PFSK-1 (cell line): ENCODE data around the gene PSME1.

Experiments
- FOXP2 ChIP-seq: optimal IDR thresholded peaks from 2 replicates; pipeline ENCODE3; 2011; ENCODE audit warnings: borderline replicate concordance, control low read depth, inconsistent platforms; ENCODE audit not compliant: insufficient read depth; ENCODE audit errors: extremely low read length, extremely low read depth
- POLR2AphosphoS5 ChIP-seq: IDR thresholded peaks from 2 replicates; pipeline ENCODE4 v1.6.1; 2012; ENCODE audit warnings: low read depth, mild to moderate bottlenecking, control low read depth, low read length, moderate library complexity
- SIN3A ChIP-seq: IDR thresholded peaks from 2 replicates; pipeline ENCODE4 v1.6.1; 2012; ENCODE audit warnings: mild to moderate bottlenecking, low read length, moderate library complexity, borderline replicate concordance; ENCODE audit not compliant: insufficient read depth
- TAF1 ChIP-seq: IDR thresholded peaks from 2 replicates; pipeline ENCODE4 v1.6.1; 2012; ENCODE audit warnings: low read length, control low read depth, borderline replicate concordance; ENCODE audit not compliant: insufficient read depth
- TF ChIP-seq, protein P1 (sequence below), 2 experiments: IDR thresholded peaks; 2 replicates each; pipeline versions ENCODE4 v1.6.1 to v1.8.0; 2011 to 2012; ENCODE audit warnings: low read depth in 2 of 2, low read length in 2 of 2, control low read depth in 1 of 2, inconsistent platforms in 1 of 2, mild to moderate bottlenecking in 1 of 2, moderate library complexity in 1 of 2; ENCODE audit not compliant: insufficient read depth in 1 of 2

PSME1 gene

GRCh38 chr14:24095271-24096068, 40.5 kb upstream of the PSME1 start:
- TF ChIP-seq SIN3A, result no peak
- no peak for TF ChIP-seq POLR2AphosphoS5
- TF ChIP-seq FOXP2, result no peak
- TF ChIP-seq, protein P1, sequence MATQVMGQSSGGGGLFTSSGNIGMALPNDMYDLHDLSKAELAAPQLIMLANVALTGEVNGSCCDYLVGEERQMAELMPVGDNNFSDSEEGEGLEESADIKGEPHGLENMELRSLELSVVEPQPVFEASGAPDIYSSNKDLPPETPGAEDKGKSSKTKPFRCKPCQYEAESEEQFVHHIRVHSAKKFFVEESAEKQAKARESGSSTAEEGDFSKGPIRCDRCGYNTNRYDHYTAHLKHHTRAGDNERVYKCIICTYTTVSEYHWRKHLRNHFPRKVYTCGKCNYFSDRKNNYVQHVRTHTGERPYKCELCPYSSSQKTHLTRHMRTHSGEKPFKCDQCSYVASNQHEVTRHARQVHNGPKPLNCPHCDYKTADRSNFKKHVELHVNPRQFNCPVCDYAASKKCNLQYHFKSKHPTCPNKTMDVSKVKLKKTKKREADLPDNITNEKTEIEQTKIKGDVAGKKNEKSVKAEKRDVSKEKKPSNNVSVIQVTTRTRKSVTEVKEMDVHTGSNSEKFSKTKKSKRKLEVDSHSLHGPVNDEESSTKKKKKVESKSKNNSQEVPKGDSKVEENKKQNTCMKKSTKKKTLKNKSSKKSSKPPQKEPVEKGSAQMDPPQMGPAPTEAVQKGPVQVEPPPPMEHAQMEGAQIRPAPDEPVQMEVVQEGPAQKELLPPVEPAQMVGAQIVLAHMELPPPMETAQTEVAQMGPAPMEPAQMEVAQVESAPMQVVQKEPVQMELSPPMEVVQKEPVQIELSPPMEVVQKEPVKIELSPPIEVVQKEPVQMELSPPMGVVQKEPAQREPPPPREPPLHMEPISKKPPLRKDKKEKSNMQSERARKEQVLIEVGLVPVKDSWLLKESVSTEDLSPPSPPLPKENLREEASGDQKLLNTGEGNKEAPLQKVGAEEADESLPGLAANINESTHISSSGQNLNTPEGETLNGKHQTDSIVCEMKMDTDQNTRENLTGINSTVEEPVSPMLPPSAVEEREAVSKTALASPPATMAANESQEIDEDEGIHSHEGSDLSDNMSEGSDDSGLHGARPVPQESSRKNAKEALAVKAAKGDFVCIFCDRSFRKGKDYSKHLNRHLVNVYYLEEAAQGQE (IDR thresholded peaks at IDR 0.05; ENCODE audit: insufficient read depth in 1 of 2, low read depth in 2 of 2, low read length in 2 of 2), result no peak
- TF ChIP-seq TAF1, result no peak

DNA sequence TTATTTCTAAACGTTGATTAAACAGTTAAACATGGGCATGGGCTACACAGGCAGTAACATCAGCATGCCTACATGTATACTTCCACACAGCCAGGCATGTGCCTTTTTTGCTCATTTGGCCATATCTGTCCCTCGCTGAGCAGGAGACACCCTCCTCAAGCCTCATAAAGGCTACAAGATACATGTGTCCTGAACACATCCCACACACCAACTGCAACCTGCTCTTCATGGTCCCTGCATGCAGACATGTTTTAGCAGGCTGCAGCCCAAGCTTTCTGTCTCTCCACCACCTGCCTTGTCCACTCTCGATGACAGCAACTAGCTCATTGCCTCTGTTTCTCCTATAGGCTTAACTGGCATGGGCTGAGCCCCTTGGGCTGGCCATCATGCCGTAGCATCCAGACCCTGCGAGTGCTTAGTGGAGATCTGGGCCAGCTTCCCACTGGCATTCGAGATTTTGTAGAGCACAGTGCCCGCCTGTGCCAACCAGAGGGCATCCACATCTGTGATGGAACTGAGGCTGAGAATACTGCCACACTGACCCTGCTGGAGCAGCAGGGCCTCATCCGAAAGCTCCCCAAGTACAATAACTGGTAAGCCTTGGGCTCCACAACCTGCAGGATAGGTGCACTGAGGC, 39.3 kb upstream of the PSME1 start:
- TF ChIP-seq, protein P1 (IDR thresholded peaks at IDR 0.05; ENCODE audit: insufficient read depth in 1 of 2, low read depth in 2 of 2, low read length in 2 of 2), result no peak
- TF ChIP-seq FOXP2, result no peak
- TF ChIP-seq SIN3A, result no peak
- TF ChIP-seq POLR2AphosphoS5, result no peak
- TF ChIP-seq TAF1, result no peak

- TF ChIP-seq POLR2AphosphoS5 (no peak), TAF1 (no peak), FOXP2 (no peak), SIN3A (no peak)
- TF ChIP-seq, protein P1 (IDR thresholded peaks at IDR 0.05; ENCODE audit: insufficient read depth in 1 of 2, low read depth in 2 of 2, low read length in 2 of 2), result no peak
Measured at GRCh38 chr14:24098229-24098926, 37.6 kb upstream of the PSME1 start.

GRCh38 chr14:24098927-24099813, 36.8 kb upstream of the PSME1 start:
- TF ChIP-seq TAF1 (no peak), FOXP2 (no peak), POLR2AphosphoS5 (no peak), SIN3A (no peak)
- TF ChIP-seq, protein P1 (IDR thresholded peaks at IDR 0.05; ENCODE audit: insufficient read depth in 1 of 2, low read depth in 2 of 2, low read length in 2 of 2), result no peak
